GM21423 (cell line): ENCODE measurements around the gene ADAMTS2.

Experiments used
- ATAC-seq: cut with Tn5 transposase; IDR thresholded peaks from one replicate; pipeline ENCODE4 v1.9.1; 2021; ENCODE audit warnings: mild to moderate bottlenecking, moderate library complexity; ENCODE audit not compliant: unreplicated experiment

Gene ADAMTS2

GRCh38 chr5:179312557-179313235 is 32.6 kb downstream of the ADAMTS2 start:
- no peak for ATAC-seq

GRCh38 chr5:179311581-179311980 is 33.7 kb downstream of the ADAMTS2 start:
- ATAC-seq: no peak

GRCh38 chr5:179311091-179311470 is 34.2 kb downstream of the ADAMTS2 start:
- ATAC-seq: no peak

- ATAC-seq: no peak
These were observed 34.7 kb downstream of the ADAMTS2 start for GRCh38 chr5:179310439-179311090.

- no peak for ATAC-seq
These were observed 35.4 kb downstream of the ADAMTS2 start for GRCh38 chr5:179309751-179310320.

- no peak for ATAC-seq
These were observed 35.9 kb downstream of the ADAMTS2 start for GRCh38 chr5:179309383-179309670.

GRCh38 chr5:179308563-179309382 is 36.5 kb downstream of the ADAMTS2 start:
- ATAC-seq: no peak

- no peak for ATAC-seq
These were observed 37.3 kb downstream of the ADAMTS2 start for GRCh38 chr5:179307931-179308471.

- no peak for ATAC-seq
These were observed 38.1 kb downstream of the ADAMTS2 start for GRCh38 chr5:179307013-179307800.

GRCh38 chr5:179306191-179307012 is 38.9 kb downstream of the ADAMTS2 start:
- no peak for ATAC-seq

GRCh38 chr5:179304871-179305270 is 40.4 kb downstream of the ADAMTS2 start:
- no peak for ATAC-seq

GRCh38 chr5:179304466-179304865 is 40.8 kb downstream of the ADAMTS2 start:
- no peak for ATAC-seq

GRCh38 chr5:179303451-179304200 is 41.6 kb downstream of the ADAMTS2 start:
- ATAC-seq: no peak

GRCh38 chr5:179302499-179303185 is 42.6 kb downstream of the ADAMTS2 start:
- ATAC-seq: no peak

- no peak for ATAC-seq
These were observed 43.5 kb downstream of the ADAMTS2 start for GRCh38 chr5:179301796-179302195.

GRCh38 chr5:179301376-179301775 is 43.9 kb downstream of the ADAMTS2 start:
- ATAC-seq: no peak

- no peak for ATAC-seq
These were observed 44.6 kb downstream of the ADAMTS2 start for GRCh38 chr5:179300581-179301180.
